HepG2 (cell line): ENCODE results near the gene ADAM15. TPM values are rescaled to one million over a fixed set of nuclear protein-coding genes. Genes with fewer than 3 reads are reported as not detected.
A peak's percentile ranks its signal among the peaks of the same experiment; 100 is the strongest.

Experiments used
- ATAC-seq: fragments of 200-7000 bp; cut with Tn5 transposase; 3 replicates; pipeline ENCODE4 v1.9.1; 2020; ENCODE audit warnings: mild to moderate bottlenecking, moderate library complexity
- BruUV-seq: library from RNA; stranded (reverse); fragments of 400-500 nt; replicated peaks from 2 replicates; lab custom pipeline; 2021; lab: Mats Ljungman, UMichigan
- CTCF ChIA-PET: fragments of 300-600 bp; formaldehyde crosslinking; extraction: SDS; loops from one replicate; lab custom pipeline; 2021; ENCODE audit warnings: low total read pairs, inconsistent platforms, low intra/inter-chr PET ratio; lab: Yijun Ruan, JAX
- POLR2A ChIA-PET: fragments of 350-600 bp; sonication (Branson Sonifier 250); formaldehyde crosslinking; loops from one replicate; lab custom pipeline; 2020; ENCODE audit warnings: antibody characterized with exemption, inconsistent platforms; lab: Yijun Ruan, JAX
- DNase-seq: peaks from one replicate; pipeline ENCODE4 v3.0.0-alpha.2; 2015; ENCODE audit warnings: low spot score
- FAIRE-seq: peaks from 3 replicates; lab custom pipeline; 2011; peaks lifted over from hg19 to GRCh38; lab: Jason Lieb, UNC
- H2AFZ ChIP-seq: one replicate; pipeline ENCODE4 v1.6.1; 2011; ENCODE audit warnings: low read length, inconsistent platforms
- H3K27ac ChIP-seq: fragments of 300-600 bp; 3 replicates; pipeline ENCODE4 v1.8.0; 2011; ENCODE audit warnings: mixed run types, mild to moderate bottlenecking, mixed read lengths, low read length, inconsistent platforms; ENCODE audit not compliant: insufficient read depth; ENCODE audit errors: extremely low read length
- H3K27me3 ChIP-seq, 2 experiments: fragments of 200-600 bp in 1 of 2; 2 replicates in 1 of 2; 3 replicates in 1 of 2; pipeline versions ENCODE4 v1.6.0 to v1.8.0; 2011; ENCODE audit warnings: low read length in 2 of 2, mild to moderate bottlenecking in 2 of 2, moderate library complexity in 2 of 2, inconsistent platforms in 1 of 2; ENCODE audit not compliant: insufficient read depth in 2 of 2, control insufficient read depth in 1 of 2
- H3K36me3 ChIP-seq, 2 experiments: fragments of 200-600 bp in 1 of 2; replicated peaks in 1 of 2; 2 replicates in 1 of 2; 3 replicates in 1 of 2; pipeline versions ENCODE4 v1.5.1 to v1.8.0; 2011; ENCODE audit warnings: low read length in 2 of 2, inconsistent platforms in 1 of 2; ENCODE audit not compliant: insufficient read depth in 2 of 2, control insufficient read depth in 1 of 2
- H3K4me1 ChIP-seq: 2 replicates; pipeline ENCODE4 v1.5.1; 2012; ENCODE audit warnings: low read length, inconsistent platforms; ENCODE audit not compliant: insufficient read depth
- H3K4me2 ChIP-seq: 2 replicates; pipeline ENCODE4 v1.6.0; 2011; ENCODE audit warnings: low read depth, low read length, inconsistent platforms
- H3K4me3 ChIP-seq, 3 experiments: fragments of 200-600 bp in 1 of 3; sonication (generic), shearing (Covaris generic) in 1 of 3; replicated peaks in 1 of 3; 2 replicates each; pipeline ENCODE4 v1.5.1; 2011 to 2016; ENCODE audit warnings: low read length in 3 of 3, inconsistent platforms in 2 of 3, low read depth in 2 of 3, mild to moderate bottlenecking in 2 of 3, control low read depth in 1 of 3, mixed read lengths in 1 of 3; ENCODE audit not compliant: insufficient read depth in 1 of 3
- H3K79me2 ChIP-seq: one replicate; pipeline ENCODE4 v1.6.1; 2011; ENCODE audit warnings: low read length, inconsistent platforms; ENCODE audit not compliant: insufficient read depth
- H3K9ac ChIP-seq: 2 replicates; pipeline ENCODE4 v1.6.0; 2011; ENCODE audit warnings: mild to moderate bottlenecking, low read depth, low read length, inconsistent platforms; ENCODE audit not compliant: insufficient read depth
- H3K9me3 ChIP-seq: 2 replicates; pipeline ENCODE4 v1.5.1; 2012; ENCODE audit warnings: mild to moderate bottlenecking, low read length
- H4K20me1 ChIP-seq: 2 replicates; pipeline ENCODE4 v1.6.0; 2011; ENCODE audit warnings: inconsistent platforms, mild to moderate bottlenecking, low read length, moderate library complexity; ENCODE audit not compliant: insufficient read depth
- AFF4 ChIP-seq: sonication (generic); formaldehyde crosslinking; IDR thresholded peaks from 2 replicates; pipeline ENCODE4 v1.4.0; 2020; ENCODE audit warnings: missing genetic modification reagents
- ARNTL ChIP-seq: sonication (generic); formaldehyde crosslinking; IDR thresholded peaks from 2 replicates; pipeline ENCODE4 v1.4.0; 2020; ENCODE audit warnings: mild to moderate bottlenecking, missing genetic modification reagents
- CBX1 ChIP-seq: IDR thresholded peaks from one replicate; pipeline ENCODE4 v1.6.1; 2016; ENCODE audit warnings: antibody characterized with exemption, low read depth
- HOMEZ ChIP-seq: IDR thresholded peaks from 2 replicates; pipeline ENCODE4 v1.6.1; 2016; ENCODE audit warnings: low read depth
- RBAK ChIP-seq: sonication (generic); formaldehyde crosslinking; IDR thresholded peaks from 2 replicates; pipeline ENCODE4 v1.5.1; 2020; ENCODE audit warnings: mild to moderate bottlenecking, missing genetic modification reagents
- XRCC5 ChIP-seq: fragments of 200-400 bp; formaldehyde crosslinking; optimal IDR thresholded peaks from 2 replicates; pipeline ENCODE3; 2017; ENCODE audit warnings: mild to moderate bottlenecking, low read length
- ZNF652 ChIP-seq: IDR thresholded peaks from 2 replicates; pipeline ENCODE4 v1.6.1; 2016; ENCODE audit warnings: low read depth, borderline replicate concordance
- ZNF747 ChIP-seq: sonication (generic); formaldehyde crosslinking; IDR thresholded peaks from 2 replicates; pipeline ENCODE4 v1.8.1; 2023; ENCODE audit warnings: missing genetic modification reagents, mild to moderate bottlenecking, borderline replicate concordance
- ZNF891 ChIP-seq: sonication (generic); formaldehyde crosslinking; IDR thresholded peaks from 2 replicates; pipeline ENCODE4 v1.5.0; 2020; ENCODE audit warnings: mild to moderate bottlenecking, missing genetic modification reagents
- WGBS: methylation state at CpG from one replicate; pipeline ENCODE4 v1.1.6; 2017; ENCODE audit warnings: low lambda C conversion rate; 5-methylcytosine and 5-hydroxymethylcytosine counted together
- in situ Hi-C: cut with HindIII; loops from 2 replicates; pipeline ENCODE4 v1.10.0; 2017; ENCODE audit warnings: low pct_unique_long_range_greater_than_20kb; ENCODE audit not compliant: extremely low pct_ligation_motif_present
- intact Hi-C: fragments of 100-400 bp; cut with micrococcal nuclease; formaldehyde crosslinking; loops from one replicate; pipeline ENCODE4 v1.10.0; 2022; ENCODE audit not compliant: unreplicated experiment
- polyA plus RNA-seq, 8 experiments: library from polyadenylated mRNA; depleted of rRNA in 3 of 8; stranded (reverse) in 7 of 8; unstranded in 1 of 8; fragments of >200 nt; fragmentation: Illumina TruSeq in 4 of 8; extraction: Trizol in 4 of 8; gene quantifications; 2 replicates each; pipeline versions ENCODE4 v1.2.1 to v1.2.3, GENCODE V29; 2011 to 2016; ENCODE audit warnings: low read depth in 4 of 8, missing spikeins in 1 of 8, mixed read lengths in 1 of 8; ENCODE audit not compliant: insufficient read depth in 1 of 8
- total RNA-seq, 5 experiments: library from RNA; depleted of rRNA; stranded (reverse); fragments of >200 nt; fragmentation: Illumina TruSeq; extraction: Trizol; gene quantifications; 2 replicates each; pipeline ENCODE4 v1.2.3, GENCODE V29; 2016; ENCODE audit warnings: low read depth in 1 of 5
- TF ChIP-seq, protein P1 (sequence below): sonication (generic); formaldehyde crosslinking; IDR thresholded peaks from 2 replicates; pipeline ENCODE4 v1.4.0; 2020; ENCODE audit warnings: mild to moderate bottlenecking, low read depth, missing genetic modification reagents
- TF ChIP-seq, protein P2 (sequence below): sonication (generic); formaldehyde crosslinking; IDR thresholded peaks from 2 replicates; pipeline ENCODE4 v1.5.1; 2020; ENCODE audit warnings: mild to moderate bottlenecking, missing genetic modification reagents
- TF ChIP-seq, protein P3 (sequence below): sonication (generic); formaldehyde crosslinking; IDR thresholded peaks from 2 replicates; pipeline ENCODE4 v1.4.0; 2020; ENCODE audit warnings: missing genetic modification reagents

Gene ADAM15
- total and polyA plus RNA-seq, 2 of the 13 experiments (the other 11 are each of a cell fraction or from before 2014, with no cell fraction given), result 17.9 to 25.6 TPM

DNA sequence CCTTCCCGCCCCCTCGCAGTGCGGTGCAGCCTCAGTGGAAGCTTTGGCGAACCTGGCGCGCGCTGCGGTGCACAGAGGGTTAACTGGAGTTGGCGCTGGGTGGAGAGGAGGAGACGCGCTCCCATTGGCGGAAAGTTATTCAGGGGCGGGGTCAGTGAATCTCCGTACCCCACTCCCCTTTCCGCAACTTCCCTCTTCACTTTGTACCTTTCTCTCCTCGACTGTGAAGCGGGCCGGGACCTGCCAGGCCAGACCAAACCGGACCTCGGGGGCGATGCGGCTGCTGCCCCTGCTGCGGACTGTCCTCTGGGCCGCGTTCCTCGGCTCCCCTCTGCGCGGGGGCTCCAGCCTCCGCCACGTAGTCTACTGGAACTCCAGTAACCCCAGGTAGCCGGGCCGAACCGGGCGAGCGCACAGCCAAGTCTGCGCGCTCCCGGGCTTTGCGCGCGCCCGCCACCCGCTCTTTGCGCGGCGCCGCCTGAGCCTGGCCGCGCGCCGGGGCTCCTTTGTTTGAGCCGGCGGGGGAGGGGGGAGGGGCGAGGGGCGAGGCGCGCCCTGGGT is 12.5 kb downstream of the ADAM15 start, which contains the start of gene EFNA4:
Gene EFNA4, plus strand, starts transcription at position 191 of the 561 bp plus-strand sequence. Its CDS starts 84 bp downstream, at position 275.
- Histone ChIP-seq H3K27ac (peak within 1 kb of the TSS; percentile 92), H3K4me2 (peak within 1 kb of the TSS; percentile 100), H3K4me1 (peaks cover 32% of the 10 kb centered on the region), H2AFZ (peak within 1 kb of the TSS; percentile 8), H3K4me3 (peak within 1 kb of the TSS; percentile 72 to 91 (median 83)), H3K9me3 (no peaks in the 10 kb centered on the region), H3K9ac (peak within 1 kb of the TSS; percentile 85), H3K79me2 (peaks cover 9% of the 10 kb centered on the region), H3K36me3 (peaks cover under 1 to 5% of the 10 kb centered on the region in 2 experiments; a peak in 3 of 5 replicates), H4K20me1 (no peaks in the 10 kb centered on the region), H3K27me3 (no peaks in the 10 kb centered on the region)
- POLR2A ChIA-PET, result interaction anchor here (0.8 to 3.0 kb wide), 13 partner anchors 11 to 127 kb away, joined by 3 to 11 read pairs (median 3); partner anchors contain the start of genes ADAM15, EFNA3, PBXIP1 and PMVK
- no TSS peak for BruUV-seq
- WGBS, result 2% methylated on average over 20 of the region's 57 CpGs
- CTCF ChIA-PET, result interaction anchor here (4.0 kb wide), 1 partner anchor 21 kb away, joined by 39 read pairs; no protein-coding TSS in a partner anchor
- FAIRE-seq (peak; percentile 84), DNase-seq (peak; percentile 82), ATAC-seq (peak; percentile 84)
- intact Hi-C loops (loop anchor here (2.0 to 5.0 kb wide), 2 partner anchors 66 to 89 kb away; partner anchors contain the start of gene CKS1B), in situ Hi-C loops (loop anchor here (5.0 kb wide), 1 partner anchor 81 kb away; the partner anchor contains the start of gene FLAD1)
- TF ChIP-seq, protein P1, sequence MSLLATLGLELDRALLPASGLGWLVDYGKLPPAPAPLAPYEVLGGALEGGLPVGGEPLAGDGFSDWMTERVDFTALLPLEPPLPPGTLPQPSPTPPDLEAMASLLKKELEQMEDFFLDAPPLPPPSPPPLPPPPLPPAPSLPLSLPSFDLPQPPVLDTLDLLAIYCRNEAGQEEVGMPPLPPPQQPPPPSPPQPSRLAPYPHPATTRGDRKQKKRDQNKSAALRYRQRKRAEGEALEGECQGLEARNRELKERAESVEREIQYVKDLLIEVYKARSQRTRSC (CRISPR knock-in tag), result no peak
- TF ChIP-seq, protein P2, sequence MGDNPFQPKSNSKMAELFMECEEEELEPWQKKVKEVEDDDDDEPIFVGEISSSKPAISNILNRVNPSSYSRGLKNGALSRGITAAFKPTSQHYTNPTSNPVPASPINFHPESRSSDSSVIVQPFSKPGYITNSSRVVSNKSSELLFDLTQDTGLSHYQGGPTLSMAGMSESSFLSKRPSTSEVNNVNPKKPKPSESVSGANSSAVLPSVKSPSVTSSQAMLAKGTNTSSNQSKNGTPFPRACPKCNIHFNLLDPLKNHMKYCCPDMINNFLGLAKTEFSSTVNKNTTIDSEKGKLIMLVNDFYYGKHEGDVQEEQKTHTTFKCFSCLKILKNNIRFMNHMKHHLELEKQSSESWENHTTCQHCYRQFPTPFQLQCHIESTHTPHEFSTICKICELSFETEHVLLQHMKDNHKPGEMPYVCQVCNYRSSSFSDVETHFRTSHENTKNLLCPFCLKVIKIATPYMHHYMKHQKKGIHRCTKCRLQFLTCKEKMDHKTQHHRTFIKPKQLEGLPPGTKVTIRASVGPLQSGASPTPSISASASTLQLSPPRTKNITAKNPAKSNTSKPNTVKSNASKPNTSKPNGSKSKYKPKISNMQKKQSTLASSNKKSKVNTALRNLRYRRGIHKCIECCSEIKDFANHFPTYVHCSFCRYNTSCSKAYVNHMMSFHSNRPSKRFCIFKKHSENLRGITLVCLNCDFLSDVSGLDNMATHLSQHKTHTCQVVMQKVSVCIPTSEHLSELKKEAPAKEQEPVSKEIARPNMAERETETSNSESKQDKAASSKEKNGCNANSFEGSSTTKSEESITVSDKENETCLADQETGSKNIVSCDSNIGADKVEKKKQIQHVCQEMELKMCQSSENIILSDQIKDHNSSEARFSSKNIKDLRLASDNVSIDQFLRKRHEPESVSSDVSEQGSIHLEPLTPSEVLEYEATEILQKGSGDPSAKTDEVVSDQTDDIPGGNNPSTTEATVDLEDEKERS (CRISPR knock-in tag), result no peak
- TF ChIP-seq, protein P3, sequence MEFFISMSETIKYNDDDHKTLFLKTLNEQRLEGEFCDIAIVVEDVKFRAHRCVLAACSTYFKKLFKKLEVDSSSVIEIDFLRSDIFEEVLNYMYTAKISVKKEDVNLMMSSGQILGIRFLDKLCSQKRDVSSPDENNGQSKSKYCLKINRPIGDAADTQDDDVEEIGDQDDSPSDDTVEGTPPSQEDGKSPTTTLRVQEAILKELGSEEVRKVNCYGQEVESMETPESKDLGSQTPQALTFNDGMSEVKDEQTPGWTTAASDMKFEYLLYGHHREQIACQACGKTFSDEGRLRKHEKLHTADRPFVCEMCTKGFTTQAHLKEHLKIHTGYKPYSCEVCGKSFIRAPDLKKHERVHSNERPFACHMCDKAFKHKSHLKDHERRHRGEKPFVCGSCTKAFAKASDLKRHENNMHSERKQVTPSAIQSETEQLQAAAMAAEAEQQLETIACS (CRISPR knock-in tag), result peak; percentile 92
- TF ChIP-seq ZNF891 (CRISPR knock-in tag), result peak; percentile 31; the same call in 1 of the 2 replicates
- peak; percentile 49 for TF ChIP-seq CBX1
- TF ChIP-seq RBAK (CRISPR knock-in tag), result no peak
- TF ChIP-seq ARNTL (CRISPR knock-in tag), result no peak
- TF ChIP-seq HOMEZ (CRISPR knock-in tag), result peak; percentile 86; the same call in 1 of the 2 replicates
- TF ChIP-seq ZNF747 (CRISPR knock-in tag), result 0 out of 2 replicates have a peak, but pooled peaks have one; percentile 30
- no peak for TF ChIP-seq AFF4 (CRISPR knock-in tag)
- peak; percentile 30 for TF ChIP-seq XRCC5
- TF ChIP-seq ZNF652 (CRISPR knock-in tag), result peak; percentile 100
